CD4-positive, alpha-beta T cell treated with Interferon alpha-2 for 1 hour (primary cell): ENCODE results near the gene SDCBP2.

Source experiments
- DNase-seq, 2 donors: peaks; one replicate each; pipeline ENCODE4 v3.0.0-alpha.2; 2020 to 2022

The SDCBP2 gene

DNA sequence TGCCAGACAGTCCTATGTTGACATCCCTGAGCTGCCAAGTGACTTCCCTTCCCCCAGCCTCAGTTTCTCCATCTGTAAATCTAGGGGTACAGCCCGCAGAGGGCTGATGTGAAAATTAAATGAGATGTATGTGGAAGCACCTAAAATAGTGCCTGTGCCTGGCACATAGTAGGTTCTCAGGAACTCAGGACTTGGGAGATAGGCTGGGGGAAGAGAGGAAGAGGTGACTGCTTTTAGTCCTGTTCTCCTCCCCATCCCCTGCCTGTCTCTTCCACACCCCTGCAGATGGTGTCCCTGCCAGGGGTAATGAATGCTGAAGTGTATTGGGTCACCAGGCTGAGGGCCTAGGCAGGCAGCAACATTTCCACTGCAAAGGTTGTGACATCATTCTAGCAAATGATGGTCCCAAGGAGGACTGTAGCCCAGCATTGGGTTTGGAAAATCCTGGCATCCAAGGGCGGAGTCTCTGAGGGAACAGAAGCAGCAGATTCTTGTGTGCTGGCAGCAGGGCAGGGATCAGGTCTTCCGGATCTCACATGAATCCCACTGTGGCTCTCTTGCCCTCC lies 61.0 kb downstream of the SDCBP2 start:
- DNase-seq, result no peak

DNA sequence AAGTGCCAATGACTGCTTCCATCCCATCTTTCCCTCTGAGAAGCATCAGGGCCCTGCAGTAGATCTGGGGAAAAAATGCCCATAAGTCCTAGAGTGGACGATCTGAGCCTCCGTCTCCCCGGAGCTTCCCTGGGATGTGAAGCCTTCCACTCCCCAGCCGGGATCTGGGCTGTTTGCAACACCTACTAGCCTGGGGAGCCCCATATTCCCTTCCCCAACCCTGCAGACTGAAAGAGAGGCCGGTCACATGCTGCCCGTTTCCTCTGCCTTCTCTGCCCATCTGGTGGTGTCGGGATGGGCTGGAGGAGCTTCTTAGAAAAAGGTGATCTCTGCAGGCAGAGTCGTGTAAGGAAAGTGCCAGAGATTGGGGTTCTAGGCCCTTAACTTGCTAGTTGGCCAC lies 61.8 kb downstream of the SDCBP2 start:
- no peak for DNase-seq

- DNase-seq, result peak; percentile 74 to 83
Observed at GRCh38 chr20:1266167-1266973, 62.6 kb downstream of the SDCBP2 start, which contains the start of gene SNPH. Gene SNPH (plus strand): TSS chr20:1266294. CDS start chr20:1296240, 29,946 bp downstream.

GRCh38 chr20:1265916-1266166 lies 63.1 kb downstream of the SDCBP2 start:
- no peak for DNase-seq

GRCh38 chr20:1265226-1265915 lies 63.6 kb downstream of the SDCBP2 start:
- no peak for DNase-seq

DNA sequence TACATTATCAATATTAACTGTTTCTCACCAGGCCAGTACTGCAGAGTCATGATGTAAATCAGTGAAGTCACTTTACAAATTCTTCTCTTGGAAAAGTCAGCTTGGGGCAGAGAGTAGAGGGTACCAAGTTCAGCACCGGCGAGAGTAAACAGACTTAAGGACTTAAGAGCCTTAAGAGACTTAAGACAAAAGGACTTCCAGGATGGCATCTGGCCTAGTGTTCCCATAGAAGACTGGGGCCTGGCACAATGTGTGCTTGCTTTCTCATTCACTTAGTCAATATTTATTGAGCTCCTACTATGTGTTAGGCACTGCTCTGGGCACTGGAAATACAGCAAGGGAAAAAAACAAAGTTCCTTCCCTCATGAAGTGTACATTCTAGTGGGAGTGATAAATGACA lies 64.2 kb downstream of the SDCBP2 start:
- no peak for DNase-seq

GRCh38 chr20:1263853-1264252 lies 65.1 kb downstream of the SDCBP2 start:
- DNase-seq, result no peak
